K562 (cell line): ENCODE measurements around the gene TRPM4. TPM values are rescaled to one million over a fixed set of nuclear protein-coding genes. Genes with fewer than 3 reads are reported as not detected.

ENCODE experiments used
- ARID1B ChIP-seq: fragments of 450-650 bp; IDR thresholded peaks from 2 replicates; pipeline ENCODE4 v1.6.1; 2016; ENCODE audit warnings: antibody characterized with exemption, mild to moderate bottlenecking, inconsistent platforms
- CCNT2 ChIP-seq: IDR thresholded peaks from 2 replicates; pipeline ENCODE4 v1.6.1; 2011; ENCODE audit warnings: borderline replicate concordance, low read depth, mild to moderate bottlenecking, moderate library complexity, mixed read lengths, low read length; ENCODE audit not compliant: insufficient read length; ENCODE audit errors: extremely low read depth
- CREB3 ChIP-seq: fragments of 450-650 bp; conservative IDR thresholded peaks from 2 replicates; pipeline ENCODE4 v1.6.1; 2016; ENCODE audit warnings: missing genetic modification characterization, low read depth, mild to moderate bottlenecking, missing compliant biosample characterization, moderate library complexity
- DEAF1 ChIP-seq: fragments of 450-650 bp; formaldehyde crosslinking; IDR thresholded peaks from 2 replicates; pipeline ENCODE4 v1.4.0; 2020; ENCODE audit warnings: mild to moderate bottlenecking, moderate library complexity
- EP300 ChIP-seq: IDR thresholded peaks from 2 replicates; pipeline ENCODE4 v1.6.1; 2012; ENCODE audit warnings: low read length, improper control_type of control experiment
- GABPB2 ChIP-seq: fragments of 250-450 bp; sonication (Bioruptor Pico); conservative IDR thresholded peaks from 2 replicates; pipeline ENCODE4 v1.5.1; 2021; ENCODE audit warnings: mild to moderate bottlenecking
- GATAD2B ChIP-seq: fragments of 450-650 bp; IDR thresholded peaks from 2 replicates; pipeline ENCODE4 v1.6.1; 2017; ENCODE audit warnings: mild to moderate bottlenecking, borderline replicate concordance
- SREBF1 ChIP-seq: fragments of 150-350 bp; IDR thresholded peaks from 2 replicates; pipeline ENCODE4 v1.6.1; 2014; ENCODE audit warnings: antibody characterized with exemption, low read depth, low read length, borderline replicate concordance
- TAF9B ChIP-seq: fragments of 450-650 bp; IDR thresholded peaks from 2 replicates; pipeline ENCODE4 v1.6.1; 2018; ENCODE audit warnings: mild to moderate bottlenecking; ENCODE audit not compliant: partially characterized antibody
- UBTF ChIP-seq, 2 experiments: IDR thresholded peaks; 2 replicates each; pipeline ENCODE4 v1.6.1; 2012; ENCODE audit warnings: improper control_type of control experiment in 2 of 2, low read depth in 2 of 2, low read length in 2 of 2, borderline replicate concordance in 1 of 2
- XRCC3 ChIP-seq: fragments of 450-650 bp; IDR thresholded peaks from 2 replicates; pipeline ENCODE4 v1.6.1; 2017; ENCODE audit warnings: mild to moderate bottlenecking, moderate library complexity
- ZNF717 ChIP-seq: fragments of 250-450 bp; sonication (Bioruptor Pico); IDR thresholded peaks from 2 replicates; pipeline ENCODE4 v1.5.0; 2021
- polyA plus RNA-seq, 8 experiments: library from polyadenylated mRNA; depleted of rRNA in 4 of 8; stranded (reverse) in 5 of 8; unstranded in 3 of 8; fragments of >200 nt; fragmentation: Nextera tagmentation in 2 of 8; fragmentation: Illumina TruSeq in 1 of 8; extraction: Ambion mirVana in 2 of 8; extraction: Trizol in 1 of 8; gene quantifications; 2 replicates each; pipeline versions ENCODE4 v1.2.1 to v1.2.3, GENCODE V29; 2011 to 2014; ENCODE audit warnings: inconsistent platforms in 1 of 8, missing spikeins in 1 of 8
- total RNA-seq, 7 experiments: library from RNA; depleted of rRNA in 6 of 7; stranded (reverse); fragments of >200 nt in 6 of 7; fragmentation: Illumina TruSeq in 2 of 7; extraction: Trizol in 2 of 7; gene quantifications; 2 replicates each; pipeline versions ENCODE4 v1.2.1 to v1.2.3, GENCODE V29; 2011 to 2021; ENCODE audit warnings: low replicate concordance in 1 of 7
- TF ChIP-seq, protein P1 (sequence below), 2 experiments: fragments of 450-650 bp; conservative IDR thresholded peaks; 2 replicates each; pipeline ENCODE4 v1.6.1; 2017; ENCODE audit warnings: mild to moderate bottlenecking in 2 of 2, moderate library complexity in 2 of 2

The TRPM4 gene
- total and polyA plus RNA-seq, 9 of the 15 experiments (the other 6 are each of a cell fraction or from before 2014, with no cell fraction given): 6.5 to 45.4 (median 15.2) TPM

DNA sequence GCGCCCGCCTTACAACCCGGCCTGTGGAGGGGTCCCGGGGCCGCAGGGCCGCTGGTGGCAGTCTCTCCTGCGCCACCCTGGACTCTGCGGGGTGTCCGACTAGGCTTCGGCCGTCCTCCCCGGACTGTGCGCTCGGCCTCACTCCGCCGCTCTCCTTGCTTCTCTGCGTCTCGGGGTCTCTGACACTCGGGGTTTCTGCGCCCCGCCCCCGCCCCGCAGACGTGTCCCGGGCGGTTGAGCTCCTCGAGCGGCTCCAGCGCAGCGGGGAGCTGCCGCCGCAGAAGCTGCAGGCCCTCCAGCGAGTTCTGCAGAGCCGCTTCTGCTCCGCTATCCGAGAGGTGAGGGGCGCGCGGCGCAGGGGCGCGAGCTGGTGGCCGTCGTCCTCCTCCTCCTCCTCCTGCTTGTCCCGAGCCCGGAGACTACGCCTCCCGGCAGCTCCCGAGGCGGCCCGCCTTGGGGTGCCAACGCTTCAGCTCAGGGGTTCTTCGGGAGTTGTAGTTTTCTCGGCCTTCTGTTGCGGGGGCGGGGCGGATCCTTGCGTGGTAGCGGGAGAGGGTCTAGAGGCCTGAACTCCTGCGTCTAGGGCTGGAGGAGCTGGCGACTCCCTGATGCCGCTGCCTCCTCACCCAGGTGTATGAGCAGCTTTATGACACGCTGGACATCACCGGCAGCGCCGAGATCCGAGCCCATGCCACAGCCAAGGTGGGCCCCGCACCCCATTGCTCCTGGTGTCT lies 42.8 kb upstream of the TRPM4 start (continued):
- TF ChIP-seq, protein P1, sequence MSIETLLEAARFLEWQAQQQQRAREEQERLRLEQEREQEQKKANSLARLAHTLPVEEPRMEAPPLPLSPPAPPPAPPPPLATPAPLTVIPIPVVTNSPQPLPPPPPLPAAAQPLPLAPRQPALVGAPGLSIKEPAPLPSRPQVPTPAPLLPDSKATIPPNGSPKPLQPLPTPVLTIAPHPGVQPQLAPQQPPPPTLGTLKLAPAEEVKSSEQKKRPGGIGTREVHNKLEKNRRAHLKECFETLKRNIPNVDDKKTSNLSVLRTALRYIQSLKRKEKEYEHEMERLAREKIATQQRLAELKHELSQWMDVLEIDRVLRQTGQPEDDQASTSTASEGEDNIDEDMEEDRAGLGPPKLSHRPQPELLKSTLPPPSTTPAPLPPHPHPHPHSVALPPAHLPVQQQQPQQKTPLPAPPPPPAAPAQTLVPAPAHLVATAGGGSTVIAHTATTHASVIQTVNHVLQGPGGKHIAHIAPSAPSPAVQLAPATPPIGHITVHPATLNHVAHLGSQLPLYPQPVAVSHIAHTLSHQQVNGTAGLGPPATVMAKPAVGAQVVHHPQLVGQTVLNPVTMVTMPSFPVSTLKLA (conservative IDR thresholded peaks at IDR 0.05): peak in 1 of 2 experiments; percentile 22; a peak in 1 of 4 replicates
- TF ChIP-seq TAF9B (no peak), EP300 (no peak), XRCC3 (no peak), CCNT2 (no peak), ZNF717 (no peak), ARID1B (no peak), GATAD2B (no peak), SREBF1 (no peak), CREB3 (tag) (no peak), DEAF1 (no peak), UBTF (IDR thresholded peaks at IDR 0.05; ENCODE audit: borderline replicate concordance in 1 of 2, low read depth in 2 of 2, low read length in 2 of 2) (0 out of 4 replicates have a peak, but pooled peaks of 1 of the 2 experiments have one; percentile 16), GABPB2 (no peak)
